HG03378 (cell line): Measurements from ENCODE around the gene KRT15.

Experiments used
- ATAC-seq: cut with Tn5 transposase; IDR thresholded peaks from one replicate; pipeline ENCODE4 v1.9.1; 2021; ENCODE audit warnings: mild to moderate bottlenecking, moderate library complexity; ENCODE audit not compliant: unreplicated experiment

KRT15 gene

GRCh38 chr17:41505809-41506767, 12.6 kb downstream of the KRT15 start:
- ATAC-seq, result no peak

DNA sequence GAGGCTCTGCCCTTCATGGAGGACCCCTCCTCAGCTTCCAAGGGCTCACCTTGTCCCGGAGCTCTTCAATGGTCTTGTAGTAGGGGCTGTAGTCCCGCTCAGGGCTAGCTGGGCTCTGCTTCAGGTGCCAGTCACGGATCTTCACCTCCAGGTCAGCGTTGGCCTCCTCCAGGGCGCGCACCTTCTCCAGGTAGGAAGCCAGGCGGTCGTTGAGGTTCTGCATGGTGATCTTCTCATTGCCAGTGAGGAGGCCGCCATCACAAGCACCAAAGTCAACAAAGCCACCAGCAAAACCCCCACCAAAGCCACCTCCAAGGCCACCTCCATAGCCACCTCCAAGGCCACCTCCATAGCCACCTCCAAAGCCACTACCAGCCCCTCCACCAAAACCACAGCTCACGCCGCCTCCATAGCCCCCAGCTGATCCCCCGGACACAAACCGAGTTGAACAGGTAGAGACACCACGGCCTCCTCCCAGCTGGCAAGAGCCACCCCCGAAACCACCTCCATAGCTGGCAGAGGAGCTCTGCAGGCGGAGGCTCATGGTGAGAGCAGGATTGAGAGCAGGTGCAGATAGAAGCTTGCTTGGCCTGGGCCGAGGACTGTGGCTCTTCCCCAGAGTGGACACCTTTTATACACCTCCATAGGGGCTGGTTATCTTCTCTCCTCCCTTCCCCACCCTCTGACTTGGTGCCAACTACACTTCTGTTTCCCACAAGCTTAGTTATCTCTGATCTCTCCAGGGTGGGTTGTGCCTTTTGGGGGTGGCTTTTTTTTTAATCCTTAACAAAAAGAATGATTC, 13.5 kb downstream of the KRT15 start, which contains the start of gene KRT13:
Gene KRT13, minus strand, starts transcription at position 606 of the 802 bp plus-strand sequence. Its CDS starts 62 bp downstream, at position 544.
- no peak for ATAC-seq

DNA sequence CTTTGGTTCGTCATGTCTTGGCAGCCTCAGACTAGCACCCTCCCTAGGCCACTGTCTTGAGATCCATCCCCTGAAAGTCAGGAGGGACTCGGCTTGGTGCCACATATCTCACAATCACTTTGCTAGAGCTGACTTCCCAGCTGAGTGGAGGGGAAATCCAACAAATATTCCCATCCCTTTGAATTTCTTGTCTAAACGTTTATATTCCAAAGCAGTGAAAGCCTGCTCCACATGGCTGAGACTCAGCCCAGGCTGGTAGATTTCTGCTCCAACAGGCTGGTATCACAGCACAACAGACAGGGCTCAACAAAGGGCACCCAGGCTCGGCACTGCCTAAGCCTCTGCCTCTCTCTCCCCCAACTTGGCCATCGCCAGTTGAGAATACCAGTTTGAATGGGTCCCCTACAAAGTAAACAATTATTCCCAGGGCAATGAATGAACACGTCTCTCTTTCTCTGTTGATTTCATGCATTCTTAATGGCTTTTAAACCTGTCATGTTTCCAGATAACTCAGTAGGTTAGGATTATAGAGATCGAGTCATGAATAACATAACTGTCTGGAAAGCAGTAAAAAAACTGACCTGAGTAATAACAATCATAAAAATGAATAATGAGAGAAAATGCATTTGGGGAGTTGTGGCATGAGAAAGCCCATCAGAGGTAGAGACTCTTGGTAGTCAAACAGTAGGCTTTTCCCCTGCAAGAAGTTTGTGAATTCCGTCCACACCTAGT, 14.3 kb downstream of the KRT15 start:
- ATAC-seq, result no peak

DNA sequence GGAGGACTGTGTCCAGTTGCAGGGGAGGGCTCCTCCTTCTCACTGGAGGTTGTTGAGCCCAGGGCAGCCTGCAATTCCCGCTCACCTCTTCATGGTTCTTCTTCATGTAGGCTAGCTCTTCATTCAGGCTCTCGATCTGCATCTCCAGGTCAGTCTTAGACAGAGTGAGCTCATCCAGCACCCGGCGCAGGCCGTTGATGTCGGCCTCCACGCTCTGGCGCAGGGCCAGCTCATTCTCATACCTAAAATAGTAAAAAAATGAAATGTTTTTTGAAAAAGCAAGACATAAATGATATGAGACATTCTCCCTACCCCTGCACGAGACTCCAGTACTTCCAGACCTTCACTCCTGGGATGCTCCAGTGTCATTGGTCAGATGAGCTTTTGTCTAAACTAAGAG, 15.5 kb downstream of the KRT15 start:
- no peak for ATAC-seq

GRCh38 chr17:41500131-41500911, 18.4 kb downstream of the KRT15 start:
- ATAC-seq, result no peak

DNA sequence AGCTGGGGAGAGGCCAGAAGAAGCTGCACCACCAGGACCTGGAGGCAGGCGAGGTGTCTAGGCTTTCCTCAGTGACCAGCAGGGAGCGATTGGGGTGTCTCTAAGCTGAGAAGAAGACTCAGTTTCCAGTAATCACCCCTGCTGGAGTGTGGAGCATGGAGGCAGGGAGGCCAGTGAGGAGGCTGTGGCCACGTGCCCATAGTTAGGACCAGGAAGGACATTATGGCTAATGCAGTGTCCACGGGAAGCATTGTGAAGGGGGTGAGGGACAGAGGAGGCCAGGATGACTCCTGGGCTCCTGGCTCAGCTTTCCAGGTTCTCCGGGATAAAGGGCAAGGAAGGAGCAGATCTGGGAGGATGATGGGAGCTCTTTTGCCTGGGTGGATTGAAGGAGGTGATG, 19.0 kb downstream of the KRT15 start:
- no peak for ATAC-seq

DNA sequence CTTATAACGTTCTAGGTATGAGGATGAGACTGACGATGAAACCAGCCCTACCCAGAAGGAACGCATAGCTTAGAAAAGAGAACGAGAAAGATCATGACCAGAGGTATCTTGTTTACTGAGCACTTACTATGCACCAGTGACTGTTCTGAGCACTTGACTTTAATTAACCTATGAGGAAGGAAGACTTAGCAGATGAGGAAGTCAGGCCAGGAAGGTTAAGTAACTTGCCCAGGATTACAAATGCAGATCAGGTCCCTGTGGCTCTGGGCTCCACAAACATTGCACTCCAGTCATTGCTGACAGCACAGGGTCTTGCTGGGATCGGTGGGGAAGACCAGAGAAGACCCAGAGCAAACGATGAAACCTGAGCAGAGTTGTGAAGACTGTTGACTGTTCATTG, 20.4 kb downstream of the KRT15 start:
- no peak for ATAC-seq

DNA sequence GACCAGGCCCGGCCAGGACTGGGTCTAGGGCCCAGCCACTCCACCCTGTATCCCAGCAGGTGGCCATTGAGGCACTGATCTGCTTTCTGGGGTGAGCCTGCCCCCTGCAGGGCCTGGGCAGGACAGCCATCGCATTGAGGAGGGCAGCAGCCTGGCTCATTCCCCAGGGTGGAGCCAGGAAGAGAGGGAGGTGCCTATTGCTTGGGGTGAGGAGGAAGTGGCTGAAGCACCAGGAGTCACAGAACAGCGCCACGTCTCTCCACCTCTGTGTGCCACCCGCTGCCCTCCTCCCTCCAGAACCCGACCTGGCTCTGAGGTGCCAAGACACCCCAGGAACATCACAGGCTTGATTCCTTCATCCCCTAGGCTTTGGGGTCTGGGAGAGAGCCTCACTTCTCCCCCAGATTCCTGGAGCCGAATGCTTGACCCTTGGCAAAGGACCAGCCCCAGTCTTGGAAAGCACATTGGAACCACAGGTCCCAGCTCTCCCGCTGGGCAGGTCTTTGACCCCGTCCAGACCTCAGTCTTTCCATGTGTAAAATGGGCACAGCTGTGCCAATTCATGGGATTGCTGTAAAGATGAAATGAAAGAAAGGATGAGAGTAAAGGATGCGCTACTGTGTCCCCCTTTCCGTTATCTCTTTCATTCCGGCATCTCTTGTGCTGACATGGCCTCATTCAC, 21.7 kb downstream of the KRT15 start:
- no peak for ATAC-seq

DNA sequence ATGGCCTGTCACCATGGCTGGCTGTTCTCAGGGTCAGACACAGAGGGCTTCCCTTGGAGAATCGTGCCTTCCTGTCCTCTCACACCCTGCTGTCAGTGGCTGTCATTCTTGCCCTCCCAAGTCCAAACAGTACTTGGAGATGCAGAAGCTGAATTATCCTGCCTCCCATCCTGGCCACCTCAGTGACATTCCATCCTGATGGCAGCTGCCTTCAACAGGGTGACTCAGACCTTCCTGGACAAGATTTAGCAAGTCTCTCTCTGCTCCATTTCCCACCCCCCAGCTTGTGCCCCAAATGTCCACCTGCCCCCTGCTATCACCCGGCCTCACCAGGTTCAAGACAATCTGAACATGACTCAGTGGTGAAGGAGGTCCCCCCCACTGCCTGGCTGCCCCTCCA, 24.2 kb downstream of the KRT15 start:
- no peak for ATAC-seq

DNA sequence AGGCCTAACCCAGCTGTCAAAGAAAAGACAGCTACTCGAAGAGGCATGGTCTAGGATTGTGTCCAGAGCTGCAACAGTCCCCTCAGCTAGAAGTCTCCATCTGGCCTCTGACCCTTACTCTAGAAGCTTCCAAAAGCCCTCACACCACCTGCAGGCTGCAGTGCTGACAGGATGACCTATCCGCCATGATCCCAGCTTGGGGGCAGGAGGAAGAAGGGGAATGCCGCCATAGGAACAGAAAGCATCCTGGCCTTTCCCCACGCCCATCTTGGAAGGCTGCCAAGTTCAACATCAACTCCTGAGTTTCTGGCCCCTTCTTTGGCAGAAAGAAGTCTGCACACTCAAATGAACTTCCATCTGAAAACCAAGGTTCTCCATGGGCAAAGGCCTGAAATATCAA, 25.9 kb downstream of the KRT15 start:
- no peak for ATAC-seq

- no peak for ATAC-seq
Measured at GRCh38 chr17:41492351-41492750, 26.3 kb downstream of the KRT15 start.

DNA sequence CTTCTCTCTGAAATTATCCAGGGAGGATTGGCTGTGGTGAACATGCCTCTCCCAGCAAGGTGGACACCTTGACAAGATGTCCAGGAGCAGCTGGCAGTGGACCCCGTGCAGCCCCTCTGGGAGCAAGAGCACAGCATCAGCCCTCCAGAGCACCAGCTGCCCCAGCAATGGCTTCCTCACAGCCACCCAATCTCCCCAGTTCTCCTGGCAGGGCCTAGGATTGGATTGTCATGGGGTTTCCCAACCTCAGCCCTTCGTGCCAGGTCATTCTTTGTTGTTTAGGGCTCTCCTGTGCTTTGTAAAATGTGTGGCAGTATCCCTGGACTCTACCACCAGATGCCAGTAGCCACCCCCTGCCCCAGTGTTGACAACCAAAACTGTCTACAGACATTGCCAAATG, 27.2 kb downstream of the KRT15 start:
- ATAC-seq, result no peak

DNA sequence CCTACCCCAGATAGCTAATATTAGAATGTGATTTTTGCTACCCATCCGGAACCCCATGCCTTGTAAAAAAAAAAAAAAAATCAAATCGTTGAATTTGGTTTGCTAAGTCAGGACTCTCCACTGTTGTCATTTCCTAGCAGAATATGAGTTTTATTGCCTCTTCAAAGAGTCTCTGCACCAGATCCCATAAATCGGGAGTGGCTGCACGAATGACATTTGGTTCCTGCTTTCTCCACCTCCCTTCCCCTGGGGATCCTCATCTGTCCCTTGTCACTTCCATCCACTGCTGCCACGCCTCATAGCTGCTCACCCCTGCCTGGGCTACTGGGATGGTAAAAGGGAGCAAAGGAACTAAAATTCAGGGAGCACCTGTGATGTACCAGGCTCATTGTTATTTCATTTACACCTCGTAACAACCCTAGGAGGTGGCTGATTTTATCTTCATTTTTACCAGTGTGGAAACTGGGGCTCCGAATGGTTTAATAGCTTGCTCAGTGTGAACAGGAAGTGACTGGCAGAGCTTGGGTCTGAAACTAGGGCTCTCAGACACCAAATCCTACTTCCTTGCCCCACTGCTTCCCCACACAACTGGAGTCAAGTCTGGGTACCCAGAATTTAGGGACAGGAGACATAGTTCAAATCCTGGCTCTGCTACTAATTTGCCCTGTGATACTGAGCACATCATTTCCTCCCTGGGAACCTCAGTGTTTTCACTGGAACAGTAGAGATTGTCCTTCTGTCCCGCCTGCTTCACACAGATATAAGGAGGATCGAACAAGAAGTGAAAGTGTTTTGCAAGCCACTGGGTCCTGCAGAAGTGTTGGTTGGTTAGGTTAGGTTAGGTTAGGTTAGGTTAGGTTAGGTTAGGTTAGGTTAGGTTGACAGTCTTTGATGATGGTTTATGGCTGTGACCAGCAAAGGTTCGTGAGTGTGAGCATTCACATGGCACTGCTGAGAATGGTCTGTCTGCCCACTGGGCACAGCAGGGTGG, 28.4 kb downstream of the KRT15 start:
- ATAC-seq, result no peak

GRCh38 chr17:41489531-41489930, 29.2 kb downstream of the KRT15 start, which contains the start of gene KRT36:
Gene KRT36 (minus strand): TSS chr17:41489910. CDS start chr17:41489864, 46 bp downstream.
- no peak for ATAC-seq

GRCh38 chr17:41486809-41487530, 31.7 kb downstream of the KRT15 start:
- ATAC-seq, result no peak

- no peak for ATAC-seq
Measured at GRCh38 chr17:41486316-41486715, 32.4 kb downstream of the KRT15 start.

- ATAC-seq, result no peak
Measured at GRCh38 chr17:41484920-41485904, 33.5 kb downstream of the KRT15 start.
